HepG2 (cell line): ENCODE data around the gene CDC34. TPM values are rescaled to one million over a fixed set of nuclear protein-coding genes. Genes with fewer than 3 reads are reported as not detected.
A peak's percentile ranks its signal among the peaks of the same experiment; 100 is the strongest.

Source experiments
- ATAC-seq: fragments of 200-7000 bp; cut with Tn5 transposase; 3 replicates; pipeline ENCODE4 v1.9.1; 2020; ENCODE audit warnings: mild to moderate bottlenecking, moderate library complexity
- BruUV-seq: library from RNA; stranded (reverse); fragments of 400-500 nt; replicated peaks from 2 replicates; lab custom pipeline; 2021; lab: Mats Ljungman, UMichigan
- CTCF ChIA-PET: fragments of 300-600 bp; formaldehyde crosslinking; extraction: SDS; loops from one replicate; lab custom pipeline; 2021; ENCODE audit warnings: low total read pairs, inconsistent platforms, low intra/inter-chr PET ratio; lab: Yijun Ruan, JAX
- POLR2A ChIA-PET: fragments of 350-600 bp; sonication (Branson Sonifier 250); formaldehyde crosslinking; loops from one replicate; lab custom pipeline; 2020; ENCODE audit warnings: antibody characterized with exemption, inconsistent platforms; lab: Yijun Ruan, JAX
- DNase-seq: peaks from one replicate; pipeline ENCODE4 v3.0.0-alpha.2; 2015; ENCODE audit warnings: low spot score
- FAIRE-seq: peaks from 3 replicates; lab custom pipeline; 2011; peaks lifted over from hg19 to GRCh38; lab: Jason Lieb, UNC
- H2AFZ ChIP-seq: one replicate; pipeline ENCODE4 v1.6.1; 2011; ENCODE audit warnings: low read length, inconsistent platforms
- H3K27ac ChIP-seq: fragments of 300-600 bp; 3 replicates; pipeline ENCODE4 v1.8.0; 2011; ENCODE audit warnings: mixed run types, mild to moderate bottlenecking, mixed read lengths, low read length, inconsistent platforms; ENCODE audit not compliant: insufficient read depth; ENCODE audit errors: extremely low read length
- H3K27me3 ChIP-seq, 2 experiments: fragments of 200-600 bp in 1 of 2; 2 replicates in 1 of 2; 3 replicates in 1 of 2; pipeline versions ENCODE4 v1.6.0 to v1.8.0; 2011; ENCODE audit warnings: low read length in 2 of 2, mild to moderate bottlenecking in 2 of 2, moderate library complexity in 2 of 2, inconsistent platforms in 1 of 2; ENCODE audit not compliant: insufficient read depth in 2 of 2, control insufficient read depth in 1 of 2
- H3K36me3 ChIP-seq, 2 experiments: fragments of 200-600 bp in 1 of 2; replicated peaks in 1 of 2; 2 replicates in 1 of 2; 3 replicates in 1 of 2; pipeline versions ENCODE4 v1.5.1 to v1.8.0; 2011; ENCODE audit warnings: low read length in 2 of 2, inconsistent platforms in 1 of 2; ENCODE audit not compliant: insufficient read depth in 2 of 2, control insufficient read depth in 1 of 2
- H3K4me1 ChIP-seq: 2 replicates; pipeline ENCODE4 v1.5.1; 2012; ENCODE audit warnings: low read length, inconsistent platforms; ENCODE audit not compliant: insufficient read depth
- H3K4me2 ChIP-seq: 2 replicates; pipeline ENCODE4 v1.6.0; 2011; ENCODE audit warnings: low read depth, low read length, inconsistent platforms
- H3K4me3 ChIP-seq, 3 experiments: fragments of 200-600 bp in 1 of 3; sonication (generic), shearing (Covaris generic) in 1 of 3; replicated peaks in 1 of 3; 2 replicates each; pipeline ENCODE4 v1.5.1; 2011 to 2016; ENCODE audit warnings: low read length in 3 of 3, inconsistent platforms in 2 of 3, low read depth in 2 of 3, mild to moderate bottlenecking in 2 of 3, control low read depth in 1 of 3, mixed read lengths in 1 of 3; ENCODE audit not compliant: insufficient read depth in 1 of 3
- H3K79me2 ChIP-seq: one replicate; pipeline ENCODE4 v1.6.1; 2011; ENCODE audit warnings: low read length, inconsistent platforms; ENCODE audit not compliant: insufficient read depth
- H3K9ac ChIP-seq: 2 replicates; pipeline ENCODE4 v1.6.0; 2011; ENCODE audit warnings: mild to moderate bottlenecking, low read depth, low read length, inconsistent platforms; ENCODE audit not compliant: insufficient read depth
- H3K9me3 ChIP-seq: 2 replicates; pipeline ENCODE4 v1.5.1; 2012; ENCODE audit warnings: mild to moderate bottlenecking, low read length
- H4K20me1 ChIP-seq: 2 replicates; pipeline ENCODE4 v1.6.0; 2011; ENCODE audit warnings: inconsistent platforms, mild to moderate bottlenecking, low read length, moderate library complexity; ENCODE audit not compliant: insufficient read depth
- BORCS8-MEF2B ChIP-seq: sonication (generic); formaldehyde crosslinking; IDR thresholded peaks from 2 replicates; pipeline ENCODE4 v1.8.0; 2022; ENCODE audit warnings: mild to moderate bottlenecking, missing genetic modification reagents
- HOXA5 ChIP-seq: sonication (generic); formaldehyde crosslinking; IDR thresholded peaks from 2 replicates; pipeline ENCODE4 v1.4.0; 2020; ENCODE audit warnings: missing genetic modification reagents
- JUND ChIP-seq: sonication (generic); formaldehyde crosslinking; IDR thresholded peaks from 2 replicates; pipeline ENCODE4 v1.8.0; 2022; ENCODE audit warnings: mild to moderate bottlenecking, missing genetic modification reagents
- NCOR1 ChIP-seq: fragments of 200-600 bp; sonication (generic); IDR thresholded peaks from 2 replicates; pipeline ENCODE4 v1.7.0; 2017; ENCODE audit warnings: antibody characterized with exemption, low read length, borderline replicate concordance
- ZC3H13 ChIP-seq: sonication (generic); formaldehyde crosslinking; IDR thresholded peaks from 2 replicates; pipeline ENCODE4 v1.8.1; 2023; ENCODE audit warnings: mild to moderate bottlenecking, missing genetic modification reagents, moderate library complexity
- ZNF234 ChIP-seq: sonication (generic); formaldehyde crosslinking; conservative IDR thresholded peaks from 2 replicates; pipeline ENCODE4 v1.5.1; 2020; ENCODE audit warnings: mild to moderate bottlenecking, missing genetic modification reagents
- ZNF883 ChIP-seq: sonication (generic); formaldehyde crosslinking; IDR thresholded peaks from 2 replicates; pipeline ENCODE4 v1.5.1; 2020; ENCODE audit warnings: mild to moderate bottlenecking, missing genetic modification reagents; ENCODE audit errors: not compliant biosample characterization
- WGBS: methylation state at CpG from one replicate; pipeline ENCODE4 v1.1.6; 2017; ENCODE audit warnings: low lambda C conversion rate; 5-methylcytosine and 5-hydroxymethylcytosine counted together
- in situ Hi-C: cut with HindIII; loops from 2 replicates; pipeline ENCODE4 v1.10.0; 2017; ENCODE audit warnings: low pct_unique_long_range_greater_than_20kb; ENCODE audit not compliant: extremely low pct_ligation_motif_present
- intact Hi-C: fragments of 100-400 bp; cut with micrococcal nuclease; formaldehyde crosslinking; loops from one replicate; pipeline ENCODE4 v1.10.0; 2022; ENCODE audit not compliant: unreplicated experiment
- polyA plus RNA-seq, 8 experiments: library from polyadenylated mRNA; depleted of rRNA in 3 of 8; stranded (reverse) in 7 of 8; unstranded in 1 of 8; fragments of >200 nt; fragmentation: Illumina TruSeq in 4 of 8; extraction: Trizol in 4 of 8; gene quantifications; 2 replicates each; pipeline versions ENCODE4 v1.2.1 to v1.2.3, GENCODE V29; 2011 to 2016; ENCODE audit warnings: low read depth in 4 of 8, missing spikeins in 1 of 8, mixed read lengths in 1 of 8; ENCODE audit not compliant: insufficient read depth in 1 of 8
- total RNA-seq, 5 experiments: library from RNA; depleted of rRNA; stranded (reverse); fragments of >200 nt; fragmentation: Illumina TruSeq; extraction: Trizol; gene quantifications; 2 replicates each; pipeline ENCODE4 v1.2.3, GENCODE V29; 2016; ENCODE audit warnings: low read depth in 1 of 5
- TF ChIP-seq, protein P1 (sequence below): sonication (generic); formaldehyde crosslinking; IDR thresholded peaks from 2 replicates; pipeline ENCODE4 v1.4.0; 2020; ENCODE audit warnings: missing genetic modification reagents
- TF ChIP-seq, protein P2 (sequence below): sonication (generic); formaldehyde crosslinking; IDR thresholded peaks from 2 replicates; pipeline ENCODE4 v1.5.1; 2020; ENCODE audit warnings: missing genetic modification reagents, mild to moderate bottlenecking, borderline replicate concordance
- TF ChIP-seq, protein P3 (sequence below), 2 experiments: sonication (generic) in 1 of 2; formaldehyde crosslinking in 1 of 2; IDR thresholded peaks; 2 replicates each; pipeline versions ENCODE4 v1.5.1 to v1.6.1; 2011 to 2020; ENCODE audit warnings: borderline replicate concordance in 1 of 2, low read depth in 1 of 2, low read length in 1 of 2, mild to moderate bottlenecking in 1 of 2, missing genetic modification reagents in 1 of 2, moderate library complexity in 1 of 2

Gene CDC34
- total and polyA plus RNA-seq, 2 of the 13 experiments (the other 11 are each of a cell fraction or from before 2014, with no cell fraction given) = 138 to 150 TPM

DNA sequence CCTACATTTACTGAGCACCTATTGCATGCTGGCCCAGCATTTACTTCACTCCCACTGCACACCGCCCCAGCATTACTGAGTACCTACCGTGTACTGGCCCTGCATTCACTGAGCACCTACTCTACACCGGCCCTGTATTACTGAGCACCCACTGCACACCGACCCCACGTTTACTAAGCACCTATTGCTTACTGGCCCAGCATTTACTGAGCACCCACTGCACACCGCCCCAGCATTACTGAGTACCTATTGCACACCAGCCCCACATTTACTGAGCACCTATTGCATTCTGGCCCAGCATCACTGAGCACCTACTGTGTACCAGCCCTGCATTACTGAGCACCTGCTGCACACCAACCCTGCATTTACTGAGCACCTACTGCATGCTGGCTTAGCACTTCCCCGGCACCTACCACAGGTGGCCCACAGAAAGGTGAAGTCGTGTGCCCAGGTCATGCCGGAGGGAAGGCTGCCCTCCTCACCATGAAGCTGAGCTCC is 17.3 kb upstream of the CDC34 start:
- Histone ChIP-seq H3K36me3 (no peaks in the 10 kb centered on the region), H3K79me2 (no peaks in the 10 kb centered on the region), H3K27me3 (no peaks in the 10 kb centered on the region), H4K20me1 (no peaks in the 10 kb centered on the region; the same call in 1 of the 2 replicates), H3K4me1 (peaks cover 30% of the 10 kb centered on the region), H3K27ac (no peak overlapping the region), H2AFZ (no peak overlapping the region), H3K9ac (no peak overlapping the region), H3K4me2 (no peak overlapping the region), H3K4me3 (no peak overlapping the region), H3K9me3 (no peaks in the 10 kb centered on the region)
- TF ChIP-seq, protein P1, sequence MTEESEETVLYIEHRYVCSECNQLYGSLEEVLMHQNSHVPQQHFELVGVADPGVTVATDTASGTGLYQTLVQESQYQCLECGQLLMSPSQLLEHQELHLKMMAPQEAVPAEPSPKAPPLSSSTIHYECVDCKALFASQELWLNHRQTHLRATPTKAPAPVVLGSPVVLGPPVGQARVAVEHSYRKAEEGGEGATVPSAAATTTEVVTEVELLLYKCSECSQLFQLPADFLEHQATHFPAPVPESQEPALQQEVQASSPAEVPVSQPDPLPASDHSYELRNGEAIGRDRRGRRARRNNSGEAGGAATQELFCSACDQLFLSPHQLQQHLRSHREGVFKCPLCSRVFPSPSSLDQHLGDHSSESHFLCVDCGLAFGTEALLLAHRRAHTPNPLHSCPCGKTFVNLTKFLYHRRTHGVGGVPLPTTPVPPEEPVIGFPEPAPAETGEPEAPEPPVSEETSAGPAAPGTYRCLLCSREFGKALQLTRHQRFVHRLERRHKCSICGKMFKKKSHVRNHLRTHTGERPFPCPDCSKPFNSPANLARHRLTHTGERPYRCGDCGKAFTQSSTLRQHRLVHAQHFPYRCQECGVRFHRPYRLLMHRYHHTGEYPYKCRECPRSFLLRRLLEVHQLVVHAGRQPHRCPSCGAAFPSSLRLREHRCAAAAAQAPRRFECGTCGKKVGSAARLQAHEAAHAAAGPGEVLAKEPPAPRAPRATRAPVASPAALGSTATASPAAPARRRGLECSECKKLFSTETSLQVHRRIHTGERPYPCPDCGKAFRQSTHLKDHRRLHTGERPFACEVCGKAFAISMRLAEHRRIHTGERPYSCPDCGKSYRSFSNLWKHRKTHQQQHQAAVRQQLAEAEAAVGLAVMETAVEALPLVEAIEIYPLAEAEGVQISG = no peak
- 0 out of 2 replicates have a peak, but pooled peaks have one; percentile 28 for TF ChIP-seq BORCS8-MEF2B (CRISPR knock-in tag)
- TF ChIP-seq JUND (CRISPR knock-in tag) = 0 out of 2 replicates have a peak, but pooled peaks have one; percentile 23
- no peak for TF ChIP-seq NCOR1
- TF ChIP-seq ZC3H13 (CRISPR knock-in tag) = 0 out of 2 replicates have a peak, but pooled peaks have one; percentile 27
- TF ChIP-seq HOXA5 (CRISPR knock-in tag) = no peak
- TF ChIP-seq, protein P2, sequence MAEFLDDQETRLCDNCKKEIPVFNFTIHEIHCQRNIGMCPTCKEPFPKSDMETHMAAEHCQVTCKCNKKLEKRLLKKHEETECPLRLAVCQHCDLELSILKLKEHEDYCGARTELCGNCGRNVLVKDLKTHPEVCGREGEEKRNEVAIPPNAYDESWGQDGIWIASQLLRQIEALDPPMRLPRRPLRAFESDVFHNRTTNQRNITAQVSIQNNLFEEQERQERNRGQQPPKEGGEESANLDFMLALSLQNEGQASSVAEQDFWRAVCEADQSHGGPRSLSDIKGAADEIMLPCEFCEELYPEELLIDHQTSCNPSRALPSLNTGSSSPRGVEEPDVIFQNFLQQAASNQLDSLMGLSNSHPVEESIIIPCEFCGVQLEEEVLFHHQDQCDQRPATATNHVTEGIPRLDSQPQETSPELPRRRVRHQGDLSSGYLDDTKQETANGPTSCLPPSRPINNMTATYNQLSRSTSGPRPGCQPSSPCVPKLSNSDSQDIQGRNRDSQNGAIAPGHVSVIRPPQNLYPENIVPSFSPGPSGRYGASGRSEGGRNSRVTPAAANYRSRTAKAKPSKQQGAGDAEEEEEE (CRISPR knock-in tag) = no peak
- TF ChIP-seq ZNF234 (CRISPR knock-in tag) = no peak
- TF ChIP-seq, protein P3, sequence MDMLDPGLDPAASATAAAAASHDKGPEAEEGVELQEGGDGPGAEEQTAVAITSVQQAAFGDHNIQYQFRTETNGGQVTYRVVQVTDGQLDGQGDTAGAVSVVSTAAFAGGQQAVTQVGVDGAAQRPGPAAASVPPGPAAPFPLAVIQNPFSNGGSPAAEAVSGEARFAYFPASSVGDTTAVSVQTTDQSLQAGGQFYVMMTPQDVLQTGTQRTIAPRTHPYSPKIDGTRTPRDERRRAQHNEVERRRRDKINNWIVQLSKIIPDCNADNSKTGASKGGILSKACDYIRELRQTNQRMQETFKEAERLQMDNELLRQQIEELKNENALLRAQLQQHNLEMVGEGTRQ (IDR thresholded peaks at IDR 0.05; ENCODE audit: low read depth, low read length) = no peak
- TF ChIP-seq, protein P3 (CRISPR knock-in tag; IDR thresholded peaks at IDR 0.05; ENCODE audit: borderline replicate concordance) = no peak
- TF ChIP-seq ZNF883 = peak; percentile 32
- 93% methylated on average over 9 of the region's 9 CpGs for WGBS
- DNase-seq = no peak
- in situ Hi-C loops (no loop called here), intact Hi-C loops (no loop called here)
- no TSS peak for BruUV-seq
- no peak for FAIRE-seq
- POLR2A ChIA-PET = no interaction called here
- CTCF ChIA-PET = no interaction called here
- no peak for ATAC-seq
